ENCODE results near the gene CEBPE. TPM values are rescaled to one million over a fixed set of nuclear protein-coding genes. Genes with fewer than 3 reads are reported as not detected.

The CEBPE gene
- total RNA-seq: not detected in 2 replicates

GRCh38 chr14:23118506-23119362 is at the start of gene CEBPE:
TSS of gene CEBPE (minus strand) at chr14:23119255. CDS start at chr14:23119091, 164 bp downstream.

GRCh38 chr14:23104591-23105347 is 14.3 kb downstream of the CEBPE start, which contains the start of gene CIROP:
TSS of gene CIROP (minus strand) at chr14:23104989. CDS start at chr14:23104920, 69 bp downstream.

GRCh38 chr14:23095196-23096108 is 23.6 kb downstream of the CEBPE start, which contains the start of gene C14orf119:
TSS of gene C14orf119 (plus strand) at chr14:23095505. CDS start at chr14:23097659, 2,154 bp downstream.

GRCh38 chr14:23094666-23095195 is 24.3 kb downstream of the CEBPE start, which contains the start of gene ACIN1:
TSS of gene ACIN1 (minus strand) at chr14:23095136. CDS start at chr14:23095112, 24 bp downstream.

Other genes starting within 250 kb of the CEBPE start
- gene LRP10, start 247.5 kb downstream of the CEBPE start, total RNA-seq: 56.5 and 78.7 TPM in 2 replicates
- gene REM2, start 236.0 kb downstream of the CEBPE start, total RNA-seq: 0.12 and 0.26 TPM in 2 replicates
- 60.1 and 75.9 TPM in 2 replicates for gene RBM23, start 200.1 kb downstream of the CEBPE start, total RNA-seq
- 35.3 and 59.3 TPM in 2 replicates for gene PRMT5, start 189.9 kb downstream of the CEBPE start, total RNA-seq
- 35.9 and 40.2 TPM in 2 replicates for gene HAUS4, start 162.2 kb downstream of the CEBPE start, total RNA-seq
- gene AJUBA, start 136.7 kb downstream of the CEBPE start, total RNA-seq: 10.7 and 19.0 TPM in 2 replicates
- 6.2 and 7.5 TPM in 2 replicates for gene C14orf93, start 109.1 kb downstream of the CEBPE start, total RNA-seq
- 167 and 209 TPM in 2 replicates for gene PSMB5, start 84.4 kb downstream of the CEBPE start, total RNA-seq
- gene PSMB11, start 77.0 kb downstream of the CEBPE start, total RNA-seq: not detected in 2 replicates
- 3.0 and 3.4 TPM in 2 replicates for gene CDH24, start 61.7 kb downstream of the CEBPE start, total RNA-seq
- gene ACIN1, start 24.1 kb downstream of the CEBPE start, total RNA-seq: 84.7 and 85.7 TPM in 2 replicates
- 68.8 and 72.7 TPM in 2 replicates for gene C14orf119, start 23.8 kb downstream of the CEBPE start, total RNA-seq
- 0.06 and 0.13 TPM in 2 replicates for gene CIROP, start 14.3 kb downstream of the CEBPE start, total RNA-seq
- gene SLC7A8, start 64.4 kb upstream of the CEBPE start, total RNA-seq: 73.6 and 75.6 TPM in 2 replicates
- not detected in 2 replicates for gene RNF212B, start 118.7 kb upstream of the CEBPE start, total RNA-seq
- 2.4 and 4.1 TPM in 2 replicates for gene HOMEZ, start 166.9 kb upstream of the CEBPE start, total RNA-seq
- gene PPP1R3E, start 183.6 kb upstream of the CEBPE start, total RNA-seq: 2.8 and 3.5 TPM in 2 replicates
- gene BCL2L2, start 187.6 kb upstream of the CEBPE start, total RNA-seq: 21.0 and 26.2 TPM in 2 replicates
- gene PABPN1, start 202.2 kb upstream of the CEBPE start, total RNA-seq: 69.9 and 83.4 TPM in 2 replicates
- 11.9 and 12.1 TPM in 2 replicates for gene SLC22A17, start 233.6 kb upstream of the CEBPE start, total RNA-seq
- gene EFS, start 245.9 kb upstream of the CEBPE start, total RNA-seq: 6.3 and 10.7 TPM in 2 replicates

Measured in aortic smooth muscle cell (primary cell).